Natural killer cell (primary cell): Measurements from ENCODE around the gene DOCK1. TPM values are rescaled to one million over a fixed set of nuclear protein-coding genes. Genes with fewer than 3 reads are reported as not detected.

Source experiments
- ATAC-seq, 3 donors: fragments of 150-1000 bp in 2 of 3; fragments of 200-7000 bp in 1 of 3; cut with Tn5 transposase; 1 replicate in 1 of 3; 2 replicates in 2 of 3; pipeline ENCODE4 v1.10.0; 2021; ENCODE audit warnings: mild to moderate bottlenecking in 2 of 3, moderate library complexity in 2 of 3
- DNase-seq, 2 donors: peaks; one replicate each; pipeline versions ENCODE4 v3.0.0 to v3.0.0-alpha.2; 2013 to 2021; ENCODE audit warnings: mixed read lengths in 1 of 2
- H3K27ac ChIP-seq: one replicate; pipeline ENCODE4 v1.5.1; 2013; ENCODE audit warnings: mild to moderate bottlenecking, low read length
- H3K27me3 ChIP-seq: one replicate; pipeline ENCODE4 v1.6.1; 2013; ENCODE audit warnings: low read length; ENCODE audit not compliant: control insufficient read depth, insufficient read depth
- H3K36me3 ChIP-seq: one replicate; pipeline ENCODE4 v1.6.1; 2013; ENCODE audit warnings: low read length; ENCODE audit not compliant: control insufficient read depth, insufficient read depth
- H3K4me1 ChIP-seq: one replicate; pipeline ENCODE4 v1.6.1; 2013; ENCODE audit warnings: low read length; ENCODE audit not compliant: control insufficient read depth, insufficient read depth
- H3K4me3 ChIP-seq: one replicate; pipeline ENCODE4 v1.5.1; 2013; ENCODE audit warnings: low read length
- H3K9me3 ChIP-seq: one replicate; pipeline ENCODE4 v1.6.1; 2013; ENCODE audit warnings: low read length; ENCODE audit not compliant: control insufficient read depth, insufficient read depth
- H3K27ac Mint-ChIP-seq, 2 donors: one replicate each; pipeline ENCODE4 v1.8.0; 2022; ENCODE audit warnings: mild to moderate bottlenecking in 2 of 2, mixed read lengths in 2 of 2, moderate library complexity in 1 of 2
- H3K27me3 Mint-ChIP-seq, 2 donors: one replicate each; pipeline ENCODE4 v1.8.0; 2022; ENCODE audit warnings: low read depth in 2 of 2, mixed read lengths in 2 of 2
- H3K36me3 Mint-ChIP-seq: one replicate; pipeline ENCODE4 v1.8.0; 2022; ENCODE audit warnings: mixed read lengths
- H3K4me1 Mint-ChIP-seq, 2 donors: one replicate each; pipeline ENCODE4 v1.8.0; 2022; ENCODE audit warnings: mixed read lengths in 2 of 2
- H3K4me3 Mint-ChIP-seq: one replicate; pipeline ENCODE4 v1.8.0; 2022; ENCODE audit warnings: mild to moderate bottlenecking, moderate library complexity, mixed read lengths
- H3K9me3 Mint-ChIP-seq, 2 donors: one replicate each; pipeline ENCODE4 v1.8.0; 2022; ENCODE audit warnings: mixed read lengths in 2 of 2
- WGBS: methylation state at CpG from one replicate; pipeline ENCODE4 v1.1.7; 2013; ENCODE audit warnings: missing lambda C conversion rate; ENCODE audit not compliant: insufficient coverage; 5-methylcytosine and 5-hydroxymethylcytosine counted together
- intact Hi-C: fragments of 100-400 bp; cut with micrococcal nuclease; formaldehyde crosslinking; loops from one replicate; pipeline ENCODE4 v1.14.2; 2022
- total RNA-seq, 4 donors: library from RNA; stranded (reverse); fragments of 120-200 nt in 1 of 4; gene quantifications; one replicate each; pipeline versions ENCODE4 v1.2.3 to v1.2.4, GENCODE V29; 2013 to 2022
- TF ChIP-seq, protein P1 (sequence below): fragments of 200-600 bp; IDR thresholded peaks from one replicate; pipeline ENCODE4 v1.8.0; 2022; ENCODE audit warnings: antibody characterized with exemption

The DOCK1 gene
- total RNA-seq, 3 donors from 2014 or later (not counting 1 experiment from before 2014, with no cell fraction given): 0.07 to 0.12 (median 0.08) TPM

DNA sequence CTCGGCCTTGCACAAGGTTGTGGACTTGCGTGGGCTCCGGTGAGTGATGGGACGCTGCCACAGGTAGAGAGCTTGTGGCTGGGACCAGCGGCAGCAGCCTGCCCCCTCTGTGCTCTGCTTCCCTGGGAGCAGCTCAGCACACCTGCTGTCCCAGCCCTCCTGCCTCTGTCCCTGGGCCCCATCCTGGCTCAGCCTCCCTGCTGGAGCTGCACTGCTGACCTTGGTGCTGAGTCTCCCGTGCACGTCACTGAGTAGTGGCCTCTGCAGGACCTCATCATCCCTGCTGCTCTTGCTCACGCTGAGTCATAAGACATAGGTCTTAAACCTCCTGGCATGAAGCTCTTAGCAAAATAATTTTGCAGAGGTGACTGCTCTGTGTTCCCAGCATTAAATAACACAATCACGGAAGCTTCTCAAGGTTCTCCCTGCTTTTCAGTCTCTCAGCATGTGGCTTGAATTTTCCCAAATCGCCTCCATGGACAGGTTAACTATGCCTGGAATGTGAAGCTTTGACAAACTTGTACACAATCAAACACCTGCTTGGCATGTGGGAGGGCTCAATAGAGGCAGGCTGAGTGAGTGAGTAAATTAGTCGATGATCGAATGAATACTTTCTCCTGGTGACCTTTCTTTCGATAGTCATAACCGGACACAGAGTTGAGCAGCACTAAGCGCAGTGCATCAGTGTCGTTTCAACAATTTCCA is 580.1 kb downstream of the DOCK1 start:
- DNase-seq: no peak
- H3K27me3 Mint-ChIP-seq: peaks cover 19 to 37% of the 10 kb centered on the region in 2 donors
- intact Hi-C loops: no loop called here
- no peak overlapping the region for H3K27ac Mint-ChIP-seq
- no peaks in the 10 kb centered on the region for H3K27me3 ChIP-seq
- H3K9me3 ChIP-seq: no peaks in the 10 kb centered on the region
- no peaks in the 10 kb centered on the region for H3K9me3 Mint-ChIP-seq
- no peaks in the 10 kb centered on the region for H3K36me3 ChIP-seq
- H3K4me3 ChIP-seq: no peak overlapping the region
- no peak for ATAC-seq
- H3K4me3 Mint-ChIP-seq: no peak overlapping the region
- H3K4me1 ChIP-seq: no peaks in the 10 kb centered on the region
- WGBS: 75% methylated on average over 16 of the region's 16 CpGs
- no peak overlapping the region for H3K27ac ChIP-seq
- TF ChIP-seq, protein P1, sequence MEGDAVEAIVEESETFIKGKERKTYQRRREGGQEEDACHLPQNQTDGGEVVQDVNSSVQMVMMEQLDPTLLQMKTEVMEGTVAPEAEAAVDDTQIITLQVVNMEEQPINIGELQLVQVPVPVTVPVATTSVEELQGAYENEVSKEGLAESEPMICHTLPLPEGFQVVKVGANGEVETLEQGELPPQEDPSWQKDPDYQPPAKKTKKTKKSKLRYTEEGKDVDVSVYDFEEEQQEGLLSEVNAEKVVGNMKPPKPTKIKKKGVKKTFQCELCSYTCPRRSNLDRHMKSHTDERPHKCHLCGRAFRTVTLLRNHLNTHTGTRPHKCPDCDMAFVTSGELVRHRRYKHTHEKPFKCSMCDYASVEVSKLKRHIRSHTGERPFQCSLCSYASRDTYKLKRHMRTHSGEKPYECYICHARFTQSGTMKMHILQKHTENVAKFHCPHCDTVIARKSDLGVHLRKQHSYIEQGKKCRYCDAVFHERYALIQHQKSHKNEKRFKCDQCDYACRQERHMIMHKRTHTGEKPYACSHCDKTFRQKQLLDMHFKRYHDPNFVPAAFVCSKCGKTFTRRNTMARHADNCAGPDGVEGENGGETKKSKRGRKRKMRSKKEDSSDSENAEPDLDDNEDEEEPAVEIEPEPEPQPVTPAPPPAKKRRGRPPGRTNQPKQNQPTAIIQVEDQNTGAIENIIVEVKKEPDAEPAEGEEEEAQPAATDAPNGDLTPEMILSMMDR: no peak
- H3K4me1 Mint-ChIP-seq: no peaks in the 10 kb centered on the region
- H3K36me3 Mint-ChIP-seq: no peaks in the 10 kb centered on the region

DNA sequence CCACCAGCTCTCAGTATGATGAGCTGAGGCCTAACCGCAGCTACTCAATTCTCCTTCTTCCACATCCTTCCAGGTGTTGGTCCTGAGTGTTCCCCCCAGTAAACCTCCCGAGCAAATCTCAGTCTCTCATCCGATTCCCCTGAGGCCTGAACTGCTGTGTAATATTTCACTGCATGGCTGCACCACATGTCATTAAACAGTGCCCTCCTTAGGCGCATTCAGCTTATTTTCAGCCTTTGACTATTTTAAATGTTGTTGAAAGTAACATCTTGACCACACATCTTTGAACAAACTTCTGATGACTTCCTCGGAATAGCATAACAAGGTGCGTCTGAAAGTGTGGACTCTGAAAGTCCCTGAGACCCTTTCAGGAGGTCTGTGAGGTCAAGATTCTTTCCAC is 581.1 kb downstream of the DOCK1 start:
- Mint-ChIP-seq H3K9me3 (no peaks in the 10 kb centered on the region), H3K27me3 (peaks cover 21 to 45% of the 10 kb centered on the region in 2 donors), H3K36me3 (no peaks in the 10 kb centered on the region), H3K4me1 (no peaks in the 10 kb centered on the region), H3K27ac (no peak overlapping the region), H3K4me3 (no peak overlapping the region)
- WGBS: 87% methylated on average over 6 of the region's 6 CpGs
- Histone ChIP-seq H3K36me3 (no peaks in the 10 kb centered on the region), H3K27ac (no peak overlapping the region), H3K27me3 (no peaks in the 10 kb centered on the region), H3K9me3 (no peaks in the 10 kb centered on the region), H3K4me3 (no peak overlapping the region), H3K4me1 (no peaks in the 10 kb centered on the region)
- DNase-seq: no peak
- ATAC-seq: no peak
- TF ChIP-seq, protein P1: no peak
- intact Hi-C loops: no loop called here

DNA sequence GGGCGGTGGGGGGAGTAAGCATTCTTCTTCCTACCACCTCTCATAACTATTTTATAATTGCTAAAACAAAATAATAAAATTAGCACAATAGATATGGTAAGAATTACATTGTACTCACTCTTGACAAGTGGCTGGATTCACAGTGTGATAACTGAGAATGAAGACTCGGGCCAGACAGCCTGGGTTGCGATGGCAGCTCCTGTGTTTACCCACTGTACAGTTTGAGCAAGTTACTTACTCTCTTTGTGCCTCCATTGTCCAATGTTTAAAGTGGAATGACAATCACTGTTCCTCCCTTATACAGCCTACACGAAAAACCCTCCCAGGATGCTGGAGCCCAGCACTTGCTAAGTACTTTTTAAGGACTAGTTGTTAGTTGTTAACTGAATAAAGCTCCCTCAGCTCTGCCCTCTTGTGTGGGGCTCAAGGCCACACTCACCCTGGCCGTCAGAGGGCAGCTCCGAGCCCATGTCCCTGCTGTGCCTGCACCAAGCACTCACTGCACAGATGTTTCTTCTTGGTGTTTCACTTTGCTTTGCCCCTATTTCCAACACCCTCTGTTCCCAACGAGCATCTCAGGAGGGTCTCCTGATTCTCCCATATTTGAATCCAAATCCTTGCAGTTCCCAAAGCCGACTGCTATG is 587.5 kb downstream of the DOCK1 start:
- H3K4me3 ChIP-seq: no peak overlapping the region
- H3K36me3 Mint-ChIP-seq: no peaks in the 10 kb centered on the region
- no peak for ATAC-seq
- intact Hi-C loops: no loop called here
- H3K4me1 Mint-ChIP-seq: no peaks in the 10 kb centered on the region
- no peaks in the 10 kb centered on the region for H3K4me1 ChIP-seq
- peaks cover 10 to 41% of the 10 kb centered on the region in 2 donors for H3K27me3 Mint-ChIP-seq
- no peak overlapping the region for H3K27ac ChIP-seq
- H3K4me3 Mint-ChIP-seq: no peak overlapping the region
- H3K27ac Mint-ChIP-seq: no peak overlapping the region
- WGBS: 69% methylated on average over 7 of the region's 8 CpGs
- H3K27me3 ChIP-seq: no peaks in the 10 kb centered on the region
- DNase-seq: no peak
- no peaks in the 10 kb centered on the region for H3K9me3 Mint-ChIP-seq
- TF ChIP-seq, protein P1: no peak
- no peaks in the 10 kb centered on the region for H3K9me3 ChIP-seq
- no peaks in the 10 kb centered on the region for H3K36me3 ChIP-seq
